ENCODE results near the gene TMEM38A. TPM values are rescaled to one million over a fixed set of nuclear protein-coding genes. Genes with fewer than 3 reads are reported as not detected.
A peak's percentile ranks its signal among the peaks of the same experiment; 100 is the strongest.

Gene TMEM38A
- total and polyA plus RNA-seq, 7 donors: 1.2 to 7.5 (median 4.2) TPM

GRCh38 chr19:16736709-16737108 lies 75.8 kb downstream of the TMEM38A start:
- intact Hi-C loops (cut with DNase I): no loop called here
- WGBS, 2 donors: 75 to 86% methylated on average over 3 of the region's 3 CpGs

GRCh38 chr19:16737911-16738310 lies 77.0 kb downstream of the TMEM38A start:
- Histone ChIP-seq H3K4me3 (no peak overlapping the region), H3K4me1 (peaks cover 0 to 11% (median 2%) of the 10 kb centered on the region in 4 donors), H3K27me3 (peaks cover 0 to 7% (median 0%) of the 10 kb centered on the region in 3 donors), H3K36me3 (no peaks in the 10 kb centered on the region), H3K27ac (no peak overlapping the region), H3K9me3 (no peaks in the 10 kb centered on the region)
- intact Hi-C loops (cut with DNase I): no loop called here
- no peak for DNase-seq
- 59 to 71% methylated on average over 4 of the region's 4 CpGs for WGBS, 2 donors
- TF ChIP-seq POLR2AphosphoS5 (IDR thresholded peaks at IDR 0.05) (peak in 1 of 4 donors; percentile 12), EP300 (IDR thresholded peaks at IDR 0.05) (no peak), POLR2A (IDR thresholded peaks at IDR 0.05) (no peak), CTCF (IDR thresholded peaks at IDR 0.05) (no peak)

More at GRCh38 chr19:16736709-16737108, 75.8 kb downstream of the TMEM38A start:
- Histone ChIP-seq H3K27me3 (peaks cover 0 to 7% (median 0%) of the 10 kb centered on the region in 3 donors), H3K4me1 (peaks cover 0 to 11% (median 2%) of the 10 kb centered on the region in 4 donors), H3K4me3 (no peak overlapping the region), H3K9me3 (no peaks in the 10 kb centered on the region), H3K27ac (no peak overlapping the region), H3K36me3 (no peaks in the 10 kb centered on the region)
- TF ChIP-seq POLR2AphosphoS5 (IDR thresholded peaks at IDR 0.05) (no peak), EP300 (IDR thresholded peaks at IDR 0.05) (no peak), CTCF (IDR thresholded peaks at IDR 0.05) (no peak), POLR2A (IDR thresholded peaks at IDR 0.05) (no peak)
- no peak for DNase-seq

- H3K36me3 ChIP-seq: no peaks in the 10 kb centered on the region
- peaks cover 0 to under 1% (median 0%) of the 10 kb centered on the region in 4 donors for H3K4me1 ChIP-seq
- intact Hi-C loops (cut with DNase I): no loop called here
- no peaks in the 10 kb centered on the region for H3K9me3 ChIP-seq
- DNase-seq: no peak
- H3K27me3 ChIP-seq: peaks cover 0 to 7% (median 0%) of the 10 kb centered on the region in 3 donors
- H3K27ac ChIP-seq: no peak overlapping the region
- H3K4me3 ChIP-seq: no peak overlapping the region
- TF ChIP-seq EP300 (IDR thresholded peaks at IDR 0.05) (no peak), CTCF (IDR thresholded peaks at IDR 0.05) (no peak), POLR2AphosphoS5 (IDR thresholded peaks at IDR 0.05) (no peak), POLR2A (IDR thresholded peaks at IDR 0.05) (no peak)
- WGBS, 2 donors: 46 to 60% methylated on average over 3 of the region's 3 CpGs
Observed at GRCh38 chr19:16739546-16739945, 78.6 kb downstream of the TMEM38A start.

Small RNA genes lying within 50 kb of the gene (small RNA-seq; reads per million reads assigned to genes)
- 0 reads per million in 3 donors for gene AC008737.2

Other genes with a start within 250 kb of the TMEM38A start
- gene EPS15L1, start 189.2 kb upstream of the TMEM38A start, total RNA-seq: 10 to 100 TPM; 15.0 to 38.2 (median 17.9) TPM
- gene EPS15L1, start 189.2 kb upstream of the TMEM38A start, polyA plus RNA-seq: 10 to 100 TPM; 14.4 to 25.6 (median 15.7) TPM
- gene CALR3, start 165.0 kb upstream of the TMEM38A start, total RNA-seq: not detected
- not detected for gene CALR3, start 165.0 kb upstream of the TMEM38A start, polyA plus RNA-seq
- gene C19orf44, start 164.7 kb upstream of the TMEM38A start, total RNA-seq: 1 to 10 TPM; 3.8 to 10.0 (median 5.7) TPM
- 1 to 10 TPM; 1.8 to 3.8 (median 1.8) TPM for gene C19orf44, start 164.7 kb upstream of the TMEM38A start, polyA plus RNA-seq
- 1 to 10 TPM; 5.6 to 8.6 (median 6.6) TPM for gene CHERP, start 118.7 kb upstream of the TMEM38A start, total RNA-seq
- 10 to 100 TPM in 2 of 3 donors, 1 to 10 TPM in 1; 9.5 to 32.7 (median 14.4) TPM for gene CHERP, start 118.7 kb upstream of the TMEM38A start, polyA plus RNA-seq
- 10 to 100 TPM; 20.3 to 27.4 (median 23.1) TPM for gene SLC35E1, start 88.7 kb upstream of the TMEM38A start, total RNA-seq
- gene SLC35E1, start 88.7 kb upstream of the TMEM38A start, polyA plus RNA-seq: 10 to 100 TPM in 2 of 3 donors, 1 to 10 TPM in 1; 9.7 to 26.6 (median 10.8) TPM
- 1 to 10 TPM; 5.3 to 6.5 (median 5.9) TPM for gene MED26, start 32.9 kb upstream of the TMEM38A start, total RNA-seq
- 1 to 10 TPM; 3.0 to 7.9 (median 4.6) TPM for gene MED26, start 32.9 kb upstream of the TMEM38A start, polyA plus RNA-seq
- 100 to 1,000 TPM in 2 of 4 donors, 10 to 100 TPM in 2; 65.2 to 110 (median 86.2) TPM for gene SMIM7, start 995 bp upstream of the TMEM38A start, total RNA-seq
- gene SMIM7, start 995 bp upstream of the TMEM38A start, polyA plus RNA-seq: 10 to 100 TPM; 82.5 to 99.7 (median 88.5) TPM
- under 1 TPM in 1 of 4 donors, not detected in 3; under 0.01 TPM for gene NWD1, start 58.7 kb downstream of the TMEM38A start, total RNA-seq
- gene NWD1, start 58.7 kb downstream of the TMEM38A start, polyA plus RNA-seq: under 1 TPM in 2 of 3 donors, not detected in 1; under 0.01 to 0.07 TPM
- gene SIN3B, start 168.3 kb downstream of the TMEM38A start, total RNA-seq: 10 to 100 TPM; 23.9 to 67.3 (median 33.5) TPM
- gene SIN3B, start 168.3 kb downstream of the TMEM38A start, polyA plus RNA-seq: 10 to 100 TPM in 1 of 3 donors, 1 to 10 TPM in 2; 5.1 to 26.1 (median 5.4) TPM
- 1 to 10 TPM; 1.8 to 3.9 (median 1.9) TPM for gene F2RL3, start 227.9 kb downstream of the TMEM38A start, total RNA-seq
- gene F2RL3, start 227.9 kb downstream of the TMEM38A start, polyA plus RNA-seq: 1 to 10 TPM in 2 of 3 donors, under 1 TPM in 1; 0.69 to 3.5 (median 2.4) TPM

Measured in sigmoid colon (tissue), 7 donors.